ENCODE data around the gene STMP1. TPM values are rescaled to one million over a fixed set of nuclear protein-coding genes. Genes with fewer than 3 reads are reported as not detected.

Gene STMP1
- 8.5 and 11.3 TPM in 2 replicates for total RNA-seq

GRCh38 chr7:135662373-135663114, at the start of gene STMP1:
Gene STMP1 (plus strand): TSS chr7:135662514.

Other genes starting within 250 kb of the STMP1 start
- 7.2 and 10.9 TPM in 2 replicates for gene CNOT4, start 152.4 kb upstream of the STMP1 start, total RNA-seq
- 30.0 and 31.6 TPM in 2 replicates for gene NUP205, start 104.6 kb upstream of the STMP1 start, total RNA-seq
- not detected in 2 replicates for gene SLC13A4, start 65.7 kb downstream of the STMP1 start, total RNA-seq
- gene FAM180A, start 86.3 kb downstream of the STMP1 start, total RNA-seq: 0.18 and 0.49 TPM in 2 replicates